ENCODE measurements around the gene SERPINA4.
"Not testable (repeated sequence)": the region's sequence is repeated elsewhere in the genome, so short reads cannot be mapped to it uniquely, and the experiment has no call there.

SERPINA4 gene

DNA sequence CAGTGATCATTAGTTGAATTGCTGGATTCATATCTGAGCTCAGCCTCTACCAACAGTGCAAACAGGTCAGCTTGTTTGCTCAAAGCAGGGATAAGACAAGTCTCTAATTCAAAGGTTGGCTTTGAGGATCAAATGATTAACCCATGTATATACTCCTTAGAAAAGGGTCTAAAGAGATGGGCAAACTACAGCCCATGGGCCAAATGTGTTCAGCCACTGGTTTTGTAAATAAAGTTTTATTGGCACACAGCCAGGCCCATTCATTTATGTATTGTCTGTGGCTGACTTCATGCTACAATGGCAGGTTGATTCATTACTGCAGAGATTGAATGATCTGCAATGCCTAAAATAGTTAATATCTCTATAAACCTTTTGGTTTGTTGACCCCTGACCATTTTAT lies 3.1 kb downstream of the SERPINA4 start:
- no peak for DNase-seq (ENCODE audit: low read depth in 2 of 2)

GRCh38 chr14:94568186-94568585 lies 6.9 kb downstream of the SERPINA4 start:
- DNase-seq (ENCODE audit: low read depth in 2 of 2) = no peak

GRCh38 chr14:94569381-94570001 lies 8.2 kb downstream of the SERPINA4 start:
- DNase-seq (ENCODE audit: low read depth in 2 of 2) = no peak

DNA sequence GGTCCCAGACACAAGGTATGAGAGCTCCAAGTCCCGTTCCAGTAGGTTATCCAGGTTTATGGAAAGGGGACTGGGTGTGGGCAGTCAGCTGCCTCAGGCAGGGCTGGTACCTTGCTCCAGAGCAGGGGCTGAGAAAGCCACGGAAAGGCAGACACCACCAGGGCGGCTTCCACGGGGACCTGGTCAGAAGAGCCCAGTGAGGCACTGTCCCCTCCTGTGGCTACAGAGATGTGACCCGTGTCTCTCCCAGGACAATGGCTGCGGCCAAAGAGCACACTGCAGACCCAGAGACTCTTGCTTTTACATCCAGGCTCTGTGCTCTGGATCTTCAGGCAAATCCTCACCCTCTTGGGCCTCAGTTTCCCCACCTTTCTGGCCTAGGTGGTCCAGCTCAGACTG lies 8.8 kb downstream of the SERPINA4 start:
- no peak for DNase-seq (ENCODE audit: low read depth in 2 of 2)

GRCh38 chr14:94570440-94570839 lies 9.2 kb downstream of the SERPINA4 start:
- DNase-seq (ENCODE audit: low read depth in 2 of 2) = no peak

DNA sequence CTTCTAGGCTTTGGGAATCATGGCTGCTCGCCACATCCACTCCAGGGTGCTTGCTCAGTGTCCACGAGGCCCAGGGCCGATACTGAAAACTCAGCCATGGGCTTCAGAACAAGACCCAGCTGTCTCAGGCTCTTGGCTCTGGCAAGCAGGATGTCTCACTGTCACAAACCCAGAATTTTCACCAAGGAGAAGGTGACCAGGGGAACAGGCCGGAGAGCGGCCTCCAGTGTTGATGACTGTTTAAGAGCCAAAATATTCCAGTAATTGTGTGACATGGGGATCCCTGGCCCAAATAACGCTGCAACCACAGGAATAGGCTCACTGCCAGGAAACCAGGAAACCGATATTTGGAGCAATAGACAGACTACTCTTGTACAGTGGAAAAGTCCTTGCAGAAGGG lies 10.2 kb downstream of the SERPINA4 start:
- DNase-seq (ENCODE audit: low read depth in 2 of 2) = no peak

GRCh38 chr14:94571950-94572349 lies 10.7 kb downstream of the SERPINA4 start:
- DNase-seq (ENCODE audit: low read depth in 2 of 2) = no peak

DNA sequence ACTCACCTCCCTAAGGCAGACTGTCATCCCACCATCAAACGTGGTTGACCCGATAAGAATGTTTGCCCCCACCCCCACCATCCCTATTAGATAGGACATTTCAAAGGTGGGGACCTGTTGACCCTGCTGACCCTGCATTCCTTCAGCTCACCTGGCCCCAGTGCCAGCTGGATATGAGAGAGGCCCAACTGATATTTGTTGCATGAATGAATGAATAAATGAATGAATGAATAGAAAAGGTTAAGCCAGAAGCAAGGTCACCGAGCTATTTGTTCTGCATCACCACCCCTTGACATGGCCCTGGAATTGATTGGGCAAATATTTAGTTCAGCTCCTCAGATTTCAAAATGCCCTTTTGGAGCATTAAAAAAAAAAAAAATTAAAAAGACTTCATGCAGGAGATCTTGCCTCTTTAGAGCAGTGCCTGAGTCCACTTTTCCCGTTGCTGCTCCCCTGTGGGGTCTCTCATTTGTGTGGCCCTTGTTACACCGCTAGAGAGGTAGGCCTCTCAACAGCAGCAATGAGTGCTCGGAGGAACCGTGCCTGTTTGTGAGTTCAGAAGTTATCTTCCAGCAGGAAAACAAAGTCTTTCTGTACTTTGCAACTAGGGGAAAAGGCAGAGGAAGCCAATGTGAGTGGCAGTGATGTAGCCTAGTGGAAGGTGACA lies 11.5 kb downstream of the SERPINA4 start:
- DNase-seq (ENCODE audit: low read depth in 2 of 2) = no peak

DNA sequence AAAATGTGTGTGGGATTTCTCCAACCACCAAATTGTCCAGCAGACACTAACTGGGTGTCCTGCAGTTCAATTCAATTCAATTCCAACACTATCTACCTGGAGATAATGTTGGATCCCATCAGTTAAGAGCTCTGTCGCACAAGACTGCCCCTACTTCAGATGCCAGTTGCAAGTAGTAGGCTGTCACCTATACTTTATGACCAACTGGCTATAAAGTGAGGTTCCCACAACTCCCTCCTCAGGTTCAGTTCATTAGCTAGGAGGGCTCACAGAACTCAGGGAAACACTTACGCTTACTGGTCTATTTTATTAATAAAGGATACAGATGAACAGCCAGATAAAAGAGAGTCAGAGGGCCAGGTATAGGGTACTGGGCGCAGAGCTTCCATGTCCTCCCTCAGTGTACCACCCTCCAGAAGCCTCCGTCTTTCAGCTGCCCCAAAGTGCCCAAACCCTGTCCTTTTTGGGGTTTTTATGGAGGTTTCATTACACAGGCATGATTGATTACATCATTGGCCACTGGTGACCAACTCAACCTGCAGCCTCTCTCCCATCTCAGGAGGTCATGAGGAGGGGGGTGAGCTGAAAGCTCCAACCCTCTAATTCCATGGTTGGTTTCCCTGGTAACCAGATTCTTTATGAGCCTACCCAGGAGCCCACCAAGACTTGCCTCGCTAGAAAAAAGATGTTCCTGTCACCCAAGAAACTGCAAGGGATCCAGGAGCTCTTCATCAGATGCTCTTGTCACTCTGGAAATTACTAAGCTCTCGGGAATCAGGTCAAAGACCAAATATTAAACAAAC lies 12.4 kb downstream of the SERPINA4 start:
- DNase-seq (ENCODE audit: low read depth in 2 of 2) = no peak

DNA sequence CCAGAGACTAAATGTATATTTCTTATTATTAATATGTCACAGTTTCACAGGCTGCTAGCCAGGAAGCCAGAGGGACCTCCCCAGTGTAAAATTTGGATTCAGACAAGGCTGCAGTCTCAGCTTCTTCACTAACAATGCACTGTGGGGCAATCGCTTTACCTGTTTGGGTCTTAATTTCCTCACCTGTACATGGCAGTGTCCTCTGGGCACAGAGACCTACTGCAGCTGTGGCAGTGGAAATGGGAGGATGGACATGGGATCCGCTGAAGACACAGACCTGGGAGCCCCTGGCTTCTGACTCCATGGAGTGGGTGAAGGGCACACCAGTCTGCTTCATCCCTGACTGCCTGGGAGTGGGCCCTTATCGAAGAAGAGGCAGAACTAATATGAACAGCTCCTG lies 13.1 kb downstream of the SERPINA4 start:
- DNase-seq (ENCODE audit: low read depth in 2 of 2) = no peak

- no peak for DNase-seq (ENCODE audit: low read depth in 2 of 2)
Measured at GRCh38 chr14:94575730-94576585, 14.7 kb downstream of the SERPINA4 start.

DNA sequence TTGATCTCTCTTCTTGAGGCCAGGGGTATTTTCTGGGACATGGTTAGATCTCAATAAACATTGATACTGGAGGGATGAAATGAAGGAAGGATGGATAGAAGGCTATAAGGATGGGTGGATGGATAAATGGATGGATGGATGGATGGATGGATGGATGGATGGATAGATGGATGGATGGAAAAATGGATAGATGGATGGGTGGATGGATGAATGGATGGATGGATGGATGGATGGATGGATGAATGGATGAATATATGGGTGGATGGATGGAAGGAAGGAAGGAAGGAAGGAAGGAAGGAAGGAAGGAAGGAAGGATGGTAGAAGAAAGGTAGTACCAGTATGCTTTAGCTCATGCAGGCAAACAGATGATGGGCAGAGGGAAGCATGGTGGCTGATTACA lies 16.2 kb downstream of the SERPINA4 start:
- DNase-seq (ENCODE audit: low read depth in 2 of 2) = not testable (repeated sequence)

DNA sequence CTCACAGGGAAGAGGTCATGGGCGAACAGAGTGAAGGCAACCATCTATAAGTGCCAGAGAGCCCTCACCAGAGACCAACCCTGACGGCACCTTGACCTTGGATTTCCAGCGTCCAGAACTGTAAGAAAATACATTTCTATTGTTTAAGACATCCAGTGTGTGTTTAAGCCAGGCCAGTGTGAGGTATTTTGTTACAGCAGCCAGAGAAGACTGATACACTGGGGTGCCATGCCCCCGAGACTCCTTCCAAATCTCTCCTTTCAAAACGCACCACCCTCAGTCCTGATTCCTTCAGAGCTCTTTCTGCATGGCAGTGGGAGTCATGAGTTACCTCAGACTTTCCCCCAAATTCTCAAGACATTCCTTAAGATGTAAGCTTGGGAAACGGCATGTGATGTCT lies 17.5 kb downstream of the SERPINA4 start:
- no peak for DNase-seq (ENCODE audit: low read depth in 2 of 2)

GRCh38 chr14:94581127-94581999 lies 20.1 kb downstream of the SERPINA4 start, which contains the start of gene SERPINA5:
Gene SERPINA5 (plus strand): TSS chr14:94581426. CDS start chr14:94587363, 5,937 bp downstream.
- no peak for DNase-seq (ENCODE audit: low read depth in 2 of 2)

DNA sequence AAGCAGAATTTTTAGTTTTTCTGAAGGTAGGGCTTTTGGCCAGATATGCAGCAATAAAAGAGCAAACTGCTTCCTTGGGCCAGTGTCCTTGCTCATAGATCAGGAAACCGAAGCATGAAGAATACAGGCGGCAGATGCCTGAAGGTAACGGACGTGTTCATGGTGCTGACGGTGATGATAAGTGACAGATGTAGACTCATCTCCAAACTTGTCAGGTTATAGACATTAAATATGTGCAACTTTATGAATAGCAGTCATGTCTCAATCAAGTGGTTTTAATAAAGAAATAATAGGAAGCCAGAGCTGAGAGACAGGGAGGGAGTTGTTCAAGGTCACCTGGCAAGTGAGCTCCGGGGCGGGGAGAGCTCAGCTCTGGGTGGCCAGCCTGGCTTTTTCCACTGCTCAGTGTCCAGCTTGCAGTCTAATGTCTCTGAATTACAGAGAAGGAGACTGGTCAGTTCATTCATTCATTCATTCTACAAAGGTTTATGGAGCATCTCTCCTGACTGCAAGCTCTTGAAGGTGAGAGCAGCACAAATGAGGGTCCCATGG lies 21.0 kb downstream of the SERPINA4 start:
- DNase-seq (ENCODE audit: low read depth in 2 of 2) = no peak

GRCh38 chr14:94582851-94583250 lies 21.6 kb downstream of the SERPINA4 start:
- DNase-seq (ENCODE audit: low read depth in 2 of 2) = no peak

DNA sequence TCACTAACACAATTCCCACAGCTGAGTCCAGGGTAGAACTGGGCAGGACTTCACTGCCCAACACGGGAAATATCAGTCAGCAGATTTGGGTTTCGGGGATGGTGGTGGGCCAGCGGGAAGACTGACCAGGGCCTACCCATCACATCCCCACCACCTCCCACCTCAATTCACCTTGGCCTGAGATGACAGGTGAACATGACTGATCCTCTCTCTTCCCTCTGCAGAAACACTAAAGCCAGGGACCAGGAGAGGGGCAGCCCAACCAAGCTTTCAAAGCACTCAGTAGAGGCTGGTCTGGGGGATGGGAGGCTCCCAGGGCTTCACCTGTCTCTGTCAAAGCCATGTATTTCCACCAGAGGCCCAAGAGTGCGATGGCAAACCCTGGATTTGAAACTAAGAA lies 22.3 kb downstream of the SERPINA4 start:
- no peak for DNase-seq (ENCODE audit: low read depth in 2 of 2)

- DNase-seq (ENCODE audit: low read depth in 2 of 2) = no peak
Measured at GRCh38 chr14:94584591-94585280, 23.5 kb downstream of the SERPINA4 start.

GRCh38 chr14:94586635-94587034 lies 25.4 kb downstream of the SERPINA4 start:
- DNase-seq (ENCODE audit: low read depth in 2 of 2) = no peak

GRCh38 chr14:94588311-94588710 lies 27.1 kb downstream of the SERPINA4 start:
- no peak for DNase-seq (ENCODE audit: low read depth in 2 of 2)
